ENCODE results near the gene LINGO4. TPM values are rescaled to one million over a fixed set of nuclear protein-coding genes. Genes with fewer than 3 reads are reported as not detected.

Gene LINGO4
- total RNA-seq, 2 experiments from 2014 or later: not detected

GRCh38 chr1:151839457-151840403 lies 34.5 kb upstream of the LINGO4 start, which contains the start of gene C2CD4D:
Gene C2CD4D (minus strand): TSS chr1:151839820. CDS start chr1:151838989, 831 bp downstream.
- peaks cover 14% of the 10 kb centered on the region for H3K36me3 Mint-ChIP-seq (ENCODE audit: low read depth)
- POLR2A ChIA-PET: interaction anchor here (0.6 to 3.0 kb wide), 11 partner anchors 8 to 312 kb away, joined by 3 to 9 read pairs (median 3); partner anchors contain the start of genes MRPL9 and TDRKH

GRCh38 chr1:151839082-151839412 lies 33.8 kb upstream of the LINGO4 start:
- peak overlapping the region; percentile 84 for H3K27ac Mint-ChIP-seq
- peaks cover 40% of the 10 kb centered on the region for H3K4me1 Mint-ChIP-seq (ENCODE audit: low read depth)
- no peaks in the 10 kb centered on the region for H3K9me3 Mint-ChIP-seq
- H3K4me3 Mint-ChIP-seq: peak overlapping the region; percentile 80
- no peaks in the 10 kb centered on the region for H3K27me3 Mint-ChIP-seq
- ChIA-PET POLR2A (interaction anchor here (0.8 to 3.0 kb wide), 4 partner anchors 9 to 79 kb away, joined by 3 to 9 read pairs (median 6); partner anchors contain the start of gene MRPL9), CTCF (interaction anchor here (1.5 kb wide), 1 partner anchor 118 kb away, joined by 4 read pairs; the partner anchor contains the start of gene RIIAD1)
- ATAC-seq (no peak), DNase-seq (no peak)
- H3K36me3 Mint-ChIP-seq (ENCODE audit: low read depth): peaks cover 9% of the 10 kb centered on the region
- no peak for TF ChIP-seq CTCF (IDR thresholded peaks at IDR 0.05)
- intact Hi-C loops (cut with micrococcal nuclease): loop anchor here (5.0 to 10.0 kb wide), 2 partner anchors 77 to 244 kb away; partner anchors contain the start of gene MRPL9

More at GRCh38 chr1:151839457-151840403, 34.5 kb upstream of the LINGO4 start, which contains the start of gene C2CD4D:
- Mint-ChIP-seq H3K27me3 (no peaks in the 10 kb centered on the region), H3K9me3 (no peaks in the 10 kb centered on the region), H3K4me3 (peak within 1 kb of the TSS; percentile 80), H3K4me1 (ENCODE audit: low read depth) (peaks cover 35% of the 10 kb centered on the region), H3K27ac (peak within 1 kb of the TSS; percentile 84)
- DNase-seq (peak; percentile 79), ATAC-seq (peak; percentile 69)
- TF ChIP-seq CTCF (IDR thresholded peaks at IDR 0.05): no peak
- intact Hi-C loops (cut with micrococcal nuclease): loop anchor here (5.0 to 10.0 kb wide), 2 partner anchors 77 to 245 kb away; partner anchors contain the start of gene MRPL9
- CTCF ChIA-PET: interaction anchor here (1.0 to 1.5 kb wide), 2 partner anchors 9 to 119 kb away, joined by 4 read pairs; partner anchors contain the start of gene RIIAD1

- Mint-ChIP-seq H3K9me3 (no peaks in the 10 kb centered on the region), H3K4me1 (ENCODE audit: low read depth) (peaks cover 46% of the 10 kb centered on the region), H3K4me3 (peak overlapping the region; percentile 83), H3K27me3 (no peaks in the 10 kb centered on the region), H3K36me3 (ENCODE audit: low read depth) (peaks cover 9% of the 10 kb centered on the region), H3K27ac (peak overlapping the region; percentile 84)
- DNase-seq (peak; percentile 59), ATAC-seq (peak; percentile 10)
- intact Hi-C loops (cut with micrococcal nuclease): loop anchor here (5.0 to 10.0 kb wide), 2 partner anchors 76 to 244 kb away; partner anchors contain the start of gene MRPL9
- ChIA-PET CTCF (interaction anchor here (3.0 kb wide), 1 partner anchor 245 kb away, joined by 17 read pairs; no protein-coding TSS in a partner anchor), POLR2A (interaction anchor here (1.0 to 3.0 kb wide), 5 partner anchors 10 to 260 kb away, joined by 3 to 9 read pairs (median 5); no protein-coding TSS in a partner anchor)
- TF ChIP-seq CTCF (IDR thresholded peaks at IDR 0.05): no peak
Measured at GRCh38 chr1:151838222-151839081, 33.2 kb upstream of the LINGO4 start.

- H3K9me3 Mint-ChIP-seq: no peaks in the 10 kb centered on the region
- peak overlapping the region; percentile 92 for H3K27ac Mint-ChIP-seq
- H3K4me1 Mint-ChIP-seq (ENCODE audit: low read depth): peaks cover 52% of the 10 kb centered on the region
- no peaks in the 10 kb centered on the region for H3K27me3 Mint-ChIP-seq
- ChIA-PET POLR2A (interaction anchor here (1.0 to 3.0 kb wide), 5 partner anchors 10 to 259 kb away, joined by 3 to 9 read pairs (median 5); no protein-coding TSS in a partner anchor), CTCF (interaction anchor here (3.0 kb wide), 1 partner anchor 244 kb away, joined by 17 read pairs; no protein-coding TSS in a partner anchor)
- TF ChIP-seq CTCF (IDR thresholded peaks at IDR 0.05): no peak
- ATAC-seq: no peak
- intact Hi-C loops (cut with micrococcal nuclease): loop anchor here (5.0 to 10.0 kb wide), 2 partner anchors 76 to 243 kb away; partner anchors contain the start of gene MRPL9
- peak overlapping the region; percentile 83 for H3K4me3 Mint-ChIP-seq
- peak; percentile 14 for DNase-seq
- H3K36me3 Mint-ChIP-seq (ENCODE audit: low read depth): peaks cover 8% of the 10 kb centered on the region
Measured at GRCh38 chr1:151837884-151838221, 32.6 kb upstream of the LINGO4 start.

Measured in activated CD8-positive, alpha-beta T cell treated with anti-CD3 and anti-CD28 coated beads for 36 hours (primary cell).